Gastroesophageal sphincter (tissue), 4 donors: ENCODE data around the gene HMGCL. TPM values are rescaled to one million over a fixed set of nuclear protein-coding genes. Genes with fewer than 3 reads are reported as not detected.
"Not testable (repeated sequence)": the region's sequence is repeated elsewhere in the genome, so short reads cannot be mapped to it uniquely, and the experiment has no call there.

ENCODE experiments used
- ATAC-seq: fragments of 150-250 bp; one replicate; pipeline ENCODE4 v1.9.1; 2016; ENCODE audit warnings: mild to moderate bottlenecking, moderate library complexity
- H3K27ac ChIP-seq, 4 donors: fragments of 200-600 bp; sonication (generic) in 3 of 4; 1 replicate in 3 of 4; 2 replicates in 1 of 4; pipeline ENCODE4 v1.5.1; 2016 to 2019
- H3K27me3 ChIP-seq: fragments of 200-600 bp; sonication (generic); one replicate; pipeline ENCODE4 v1.5.1; 2019
- H3K36me3 ChIP-seq, 2 donors: fragments of 200-600 bp; sonication (generic); one replicate each; pipeline ENCODE4 v1.5.1; 2019; ENCODE audit warnings: control low read depth in 1 of 2
- H3K4me1 ChIP-seq, 3 donors: fragments of 200-600 bp; sonication (generic); 1 replicate in 2 of 3; 2 replicates in 1 of 3; pipeline ENCODE4 v1.5.1; 2016 to 2019; ENCODE audit warnings: control low read depth in 2 of 3
- H3K4me3 ChIP-seq, 2 donors: fragments of 200-600 bp; sonication (generic); one replicate each; pipeline ENCODE4 v1.5.1; 2019; ENCODE audit warnings: mild to moderate bottlenecking in 1 of 2, moderate library complexity in 1 of 2
- H3K9me3 ChIP-seq, 3 donors: fragments of 200-600 bp; sonication (generic); one replicate each; pipeline ENCODE4 v1.5.1; 2017 to 2019; ENCODE audit warnings: control low read depth in 2 of 3
- EP300 ChIP-seq: sonication (generic); formaldehyde crosslinking; IDR thresholded peaks from one replicate; pipeline ENCODE4 v1.6.1; 2017; ENCODE audit warnings: antibody characterized with exemption, mild to moderate bottlenecking
- POLR2A ChIP-seq, 2 donors: fragments of 450-650 bp; IDR thresholded peaks; one replicate each; pipeline ENCODE4 v1.6.1; 2017; ENCODE audit warnings: antibody characterized with exemption in 2 of 2, mild to moderate bottlenecking in 2 of 2, moderate library complexity in 1 of 2
- POLR2AphosphoS5 ChIP-seq: sonication (generic); formaldehyde crosslinking; IDR thresholded peaks from one replicate; pipeline ENCODE4 v1.6.1; 2017; ENCODE audit warnings: antibody characterized with exemption
- WGBS, 2 donors: methylation state at CpG; one replicate each; pipeline ENCODE4 v1.1.5; 2018; ENCODE audit warnings: low coverage in 1 of 2; 5-methylcytosine and 5-hydroxymethylcytosine counted together
- total RNA-seq, 4 donors: library from RNA; depleted of rRNA; stranded (reverse); fragments of >200 nt; gene quantifications; one replicate each; pipeline ENCODE4 v1.1.0, GENCODE V29; 2016
- TF ChIP-seq, protein P1 (sequence below), 4 experiments: fragments of 200-600 bp in 2 of 4; fragments of 450-650 bp in 2 of 4; sonication (generic) in 1 of 4; IDR thresholded peaks; one replicate each; pipeline ENCODE4 v1.5.1; 2017 to 2019; ENCODE audit warnings: antibody characterized with exemption in 4 of 4, mild to moderate bottlenecking in 2 of 4, moderate library complexity in 2 of 4

HMGCL gene
- total RNA-seq, 4 donors from 2014 or later = 24.1 to 61.0 (median 47.2) TPM

DNA sequence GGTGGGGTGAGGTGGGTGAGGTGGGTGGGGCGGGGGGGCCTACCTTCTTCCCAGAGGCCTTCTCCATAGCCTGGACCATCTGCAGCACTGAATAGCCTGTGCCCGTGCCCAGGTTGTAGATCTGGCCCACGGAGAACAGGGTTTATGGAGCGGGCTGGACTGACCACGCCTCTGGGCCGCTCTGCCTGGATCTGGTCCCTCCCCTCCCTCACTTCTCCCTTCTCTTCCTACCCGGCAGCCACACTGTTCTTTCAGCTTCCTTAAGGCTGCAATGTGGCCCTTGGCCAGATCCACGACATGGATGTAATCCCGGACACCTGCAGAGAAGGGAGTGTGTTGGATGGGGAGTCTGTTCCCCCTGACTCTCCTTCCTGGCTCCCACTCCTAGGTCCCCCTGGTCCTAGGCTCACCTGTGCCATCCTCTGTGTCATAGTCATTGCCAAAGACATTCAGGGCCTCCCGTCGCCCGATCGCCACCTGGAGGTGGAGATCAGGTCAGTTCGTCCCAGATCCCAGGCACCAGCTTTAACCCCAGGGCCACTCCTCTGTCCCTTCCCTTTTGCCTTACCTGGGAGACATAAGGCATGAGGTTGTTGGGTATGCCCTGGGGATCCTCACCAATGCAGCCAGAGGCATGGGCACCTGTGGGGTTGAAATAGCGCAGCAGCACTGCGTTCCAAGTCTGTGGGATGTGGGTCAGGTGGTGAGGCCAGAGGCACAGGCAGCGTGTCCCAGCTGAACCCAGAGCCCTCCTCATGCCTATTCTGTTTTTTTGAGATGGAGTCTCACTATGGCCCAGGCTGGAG, 28.6 kb downstream of the HMGCL start:
- no peak for ATAC-seq
- peaks cover 0 to 51% of the 10 kb centered on the region in 2 donors for H3K36me3 ChIP-seq
- peaks cover 0 to 49% (median 35%) of the 10 kb centered on the region in 3 donors for H3K4me1 ChIP-seq
- no peaks in the 10 kb centered on the region for H3K9me3 ChIP-seq
- no peaks in the 10 kb centered on the region for H3K27me3 ChIP-seq
- 54 to 56% methylated on average over 3 to 5 of the region's 17 CpGs for WGBS, 2 donors
- no peak overlapping the region for H3K4me3 ChIP-seq
- no peak overlapping the region for H3K27ac ChIP-seq
- TF ChIP-seq POLR2AphosphoS5 (no peak), POLR2A (IDR thresholded peaks at IDR 0.05) (no peak), EP300 (no peak)
- TF ChIP-seq, protein P1, sequence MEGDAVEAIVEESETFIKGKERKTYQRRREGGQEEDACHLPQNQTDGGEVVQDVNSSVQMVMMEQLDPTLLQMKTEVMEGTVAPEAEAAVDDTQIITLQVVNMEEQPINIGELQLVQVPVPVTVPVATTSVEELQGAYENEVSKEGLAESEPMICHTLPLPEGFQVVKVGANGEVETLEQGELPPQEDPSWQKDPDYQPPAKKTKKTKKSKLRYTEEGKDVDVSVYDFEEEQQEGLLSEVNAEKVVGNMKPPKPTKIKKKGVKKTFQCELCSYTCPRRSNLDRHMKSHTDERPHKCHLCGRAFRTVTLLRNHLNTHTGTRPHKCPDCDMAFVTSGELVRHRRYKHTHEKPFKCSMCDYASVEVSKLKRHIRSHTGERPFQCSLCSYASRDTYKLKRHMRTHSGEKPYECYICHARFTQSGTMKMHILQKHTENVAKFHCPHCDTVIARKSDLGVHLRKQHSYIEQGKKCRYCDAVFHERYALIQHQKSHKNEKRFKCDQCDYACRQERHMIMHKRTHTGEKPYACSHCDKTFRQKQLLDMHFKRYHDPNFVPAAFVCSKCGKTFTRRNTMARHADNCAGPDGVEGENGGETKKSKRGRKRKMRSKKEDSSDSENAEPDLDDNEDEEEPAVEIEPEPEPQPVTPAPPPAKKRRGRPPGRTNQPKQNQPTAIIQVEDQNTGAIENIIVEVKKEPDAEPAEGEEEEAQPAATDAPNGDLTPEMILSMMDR (IDR thresholded peaks at IDR 0.05) = no peak

DNA sequence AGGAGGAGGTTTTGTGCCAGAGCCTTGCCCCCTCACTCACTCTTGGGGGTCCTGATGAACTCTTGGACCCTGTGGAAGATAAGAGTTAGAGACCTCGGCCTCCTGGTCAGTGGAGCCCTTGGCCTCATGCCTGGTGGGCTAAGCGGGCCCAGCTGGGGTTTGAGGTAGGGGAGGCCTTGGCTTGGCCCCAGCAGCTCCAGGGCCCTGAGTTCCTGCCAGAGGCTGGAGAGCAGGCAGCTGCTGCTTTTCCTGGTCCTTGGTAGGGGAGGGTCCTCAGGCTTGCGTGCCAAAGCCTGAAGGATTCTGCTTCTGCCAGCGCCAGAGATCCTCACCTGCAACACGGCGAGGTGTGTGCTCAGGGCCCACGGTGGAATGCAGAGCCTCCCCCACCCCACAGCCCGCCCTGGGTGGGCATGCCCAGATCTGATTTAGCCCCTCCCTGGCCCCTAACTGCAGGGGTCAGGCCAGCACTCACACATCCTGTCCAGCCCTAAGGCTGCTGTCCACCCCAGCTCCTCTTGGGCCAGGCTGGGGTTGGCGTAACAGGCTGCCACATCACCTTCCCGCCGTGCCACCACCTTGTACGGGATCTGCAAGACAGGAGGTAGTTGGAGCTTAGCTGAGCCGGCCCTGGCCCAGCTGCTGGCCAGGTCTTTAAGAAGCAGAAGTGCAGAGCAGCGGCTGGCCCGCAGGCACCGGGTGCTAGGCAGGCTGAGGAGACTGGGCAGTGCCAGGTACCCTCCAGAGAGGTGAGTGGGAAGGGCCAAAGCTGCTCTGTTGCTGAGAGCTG, 29.4 kb downstream of the HMGCL start:
- peaks cover 0 to 46% (median 31%) of the 10 kb centered on the region in 3 donors for H3K4me1 ChIP-seq
- H3K27ac ChIP-seq = no peak overlapping the region
- 20% methylated on average over 1 of the region's 16 CpGs; no CpG with 5 or more reads in 1 of the 2 donors for WGBS, 2 donors
- ATAC-seq = no peak
- H3K27me3 ChIP-seq = no peaks in the 10 kb centered on the region
- TF ChIP-seq, protein P1 (IDR thresholded peaks at IDR 0.05) = no peak
- TF ChIP-seq POLR2A (IDR thresholded peaks at IDR 0.05) (no peak), POLR2AphosphoS5 (no peak), EP300 (no peak)
- no peaks in the 10 kb centered on the region for H3K9me3 ChIP-seq
- H3K36me3 ChIP-seq = peaks cover 0 to 51% of the 10 kb centered on the region in 2 donors
- no peak overlapping the region for H3K4me3 ChIP-seq

DNA sequence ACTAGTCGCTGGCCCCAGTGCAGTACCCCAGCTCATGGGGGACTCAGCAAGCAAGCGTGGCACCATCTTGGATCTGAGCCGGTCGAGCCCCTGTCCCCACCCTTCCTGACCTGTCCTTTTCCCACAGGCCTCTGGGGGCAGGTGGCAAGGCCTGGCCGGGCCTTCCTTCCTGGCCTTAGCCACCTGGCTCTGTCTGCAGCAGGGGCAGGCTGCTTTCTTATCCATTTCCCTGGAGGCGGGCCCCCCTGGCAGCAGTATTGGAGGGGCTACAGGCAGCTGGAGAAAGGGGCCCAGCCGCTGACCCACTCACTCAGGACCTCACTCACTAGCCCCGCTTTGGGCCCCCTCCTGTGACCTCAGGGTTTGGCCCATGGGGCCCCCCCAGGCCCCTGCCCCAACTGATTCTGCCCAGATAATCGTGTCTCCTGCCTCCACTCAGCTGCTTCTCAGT, 30.5 kb downstream of the HMGCL start:
- not testable (repeated sequence) for ATAC-seq, H3K27me3 ChIP-seq, H3K9me3 ChIP-seq, H3K27ac ChIP-seq, H3K4me3 ChIP-seq
- H3K36me3 ChIP-seq = peaks cover 0 to 51% of the 10 kb centered on the region in 2 donors
- 100% methylated on average over 1 of the region's 9 CpGs; no CpG with 5 or more reads in 1 of the 2 donors for WGBS, 2 donors
- peaks cover 0 to 49% (median 27%) of the 10 kb centered on the region in 3 donors for H3K4me1 ChIP-seq

DNA sequence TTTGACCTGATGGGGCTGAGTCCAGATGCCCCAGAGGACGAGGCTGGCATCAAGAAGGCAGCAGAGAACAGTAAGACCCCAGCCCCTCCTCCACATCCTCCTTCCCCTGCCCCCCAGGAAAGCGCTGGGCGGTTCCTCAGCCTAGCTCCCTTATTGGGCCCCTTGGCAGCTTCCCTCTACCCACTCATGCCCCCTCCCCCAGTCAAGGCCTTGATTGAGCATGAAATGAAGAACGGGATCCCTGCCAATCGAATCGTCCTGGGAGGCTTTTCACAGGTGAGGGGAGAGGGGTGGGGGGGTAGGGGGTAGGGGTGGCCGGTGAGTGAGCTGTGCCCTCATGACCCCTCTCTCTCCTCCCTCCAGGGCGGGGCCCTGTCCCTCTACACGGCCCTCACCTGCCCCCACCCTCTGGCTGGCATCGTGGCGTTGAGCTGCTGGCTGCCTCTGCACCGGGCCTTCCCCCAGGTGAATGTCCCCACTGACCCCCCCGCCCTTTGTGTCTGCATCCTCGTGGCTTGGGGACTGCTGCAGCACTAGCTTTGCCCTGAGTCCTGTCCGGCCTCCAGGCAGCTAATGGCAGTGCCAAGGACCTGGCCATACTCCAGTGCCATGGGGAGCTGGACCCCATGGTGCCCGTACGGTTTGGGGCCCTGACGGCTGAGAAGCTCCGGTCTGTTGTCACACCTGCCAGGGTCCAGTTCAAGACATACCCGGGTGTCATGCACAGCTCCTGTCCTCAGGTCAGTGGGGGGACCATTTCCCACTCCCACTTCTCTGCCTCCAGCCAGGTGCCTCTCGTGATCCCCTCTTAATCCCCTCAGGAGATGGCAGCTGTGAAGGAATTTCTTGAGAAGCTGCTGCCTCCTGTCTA, 31.1 kb downstream of the HMGCL start:
- ATAC-seq = no peak
- H3K4me1 ChIP-seq = peaks cover 0 to 42% (median 21%) of the 10 kb centered on the region in 3 donors
- H3K27ac ChIP-seq = peak overlapping the region in 3 of 4 donors; percentile 54 to 85 (median 80)
- H3K36me3 ChIP-seq = peaks cover 0 to 51% of the 10 kb centered on the region in 2 donors
- no peaks in the 10 kb centered on the region for H3K27me3 ChIP-seq
- TF ChIP-seq POLR2AphosphoS5 (no peak), EP300 (no peak), POLR2A (IDR thresholded peaks at IDR 0.05) (no peak)
- TF ChIP-seq, protein P1 (IDR thresholded peaks at IDR 0.05) = no peak
- H3K4me3 ChIP-seq = no peak overlapping the region
- no peaks in the 10 kb centered on the region for H3K9me3 ChIP-seq
- WGBS, 2 donors = 70% methylated on average over 3 of the region's 21 CpGs; no CpG with 5 or more reads in 1 of the 2 donors
